Measurements from ENCODE around the gene CLDN19.

DNA sequence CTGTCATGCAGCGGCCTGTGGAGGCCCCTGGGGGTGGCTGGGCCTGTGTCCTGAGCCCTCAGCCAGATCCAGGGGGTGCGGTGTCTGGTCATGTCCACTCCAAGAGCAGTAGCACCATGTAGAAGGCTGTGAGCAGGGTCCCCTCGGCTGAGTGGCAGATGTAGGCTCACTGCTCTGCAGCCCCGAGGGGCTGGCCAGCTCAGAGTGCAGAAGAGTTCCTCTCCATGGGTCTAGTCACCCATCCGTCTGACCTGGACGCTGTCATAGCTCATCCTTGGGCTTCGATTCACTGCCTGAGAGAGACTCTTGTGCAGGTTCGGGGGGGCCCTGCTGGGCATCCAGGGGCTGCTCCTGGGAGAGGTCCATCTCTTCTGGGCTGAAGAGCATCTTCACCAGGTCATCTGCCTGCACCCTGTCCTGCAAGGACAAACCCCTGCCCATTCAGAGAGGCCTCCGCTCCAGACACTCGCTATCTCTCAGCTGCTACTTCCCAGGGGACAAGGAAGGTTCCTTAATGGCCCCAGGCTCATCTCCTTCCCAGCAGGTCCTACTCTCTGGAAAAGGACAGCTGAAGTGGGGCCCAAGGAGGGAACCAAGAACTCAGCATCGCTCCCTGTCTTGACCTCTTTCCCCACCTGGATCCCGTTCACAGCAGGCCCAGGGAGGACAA is 6.5 kb upstream of the CLDN19 start:
- TF ChIP-seq POLR2A (IDR thresholded peaks at IDR 0.05; ENCODE audit: control extremely low read depth in 1 of 2, low read depth in 2 of 2, low read length in 2 of 2): no peak
- TF ChIP-seq, protein P1, sequence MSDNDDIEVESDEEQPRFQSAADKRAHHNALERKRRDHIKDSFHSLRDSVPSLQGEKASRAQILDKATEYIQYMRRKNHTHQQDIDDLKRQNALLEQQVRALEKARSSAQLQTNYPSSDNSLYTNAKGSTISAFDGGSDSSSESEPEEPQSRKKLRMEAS (IDR thresholded peaks at IDR 0.05): no peak
- TF ChIP-seq, protein P2, sequence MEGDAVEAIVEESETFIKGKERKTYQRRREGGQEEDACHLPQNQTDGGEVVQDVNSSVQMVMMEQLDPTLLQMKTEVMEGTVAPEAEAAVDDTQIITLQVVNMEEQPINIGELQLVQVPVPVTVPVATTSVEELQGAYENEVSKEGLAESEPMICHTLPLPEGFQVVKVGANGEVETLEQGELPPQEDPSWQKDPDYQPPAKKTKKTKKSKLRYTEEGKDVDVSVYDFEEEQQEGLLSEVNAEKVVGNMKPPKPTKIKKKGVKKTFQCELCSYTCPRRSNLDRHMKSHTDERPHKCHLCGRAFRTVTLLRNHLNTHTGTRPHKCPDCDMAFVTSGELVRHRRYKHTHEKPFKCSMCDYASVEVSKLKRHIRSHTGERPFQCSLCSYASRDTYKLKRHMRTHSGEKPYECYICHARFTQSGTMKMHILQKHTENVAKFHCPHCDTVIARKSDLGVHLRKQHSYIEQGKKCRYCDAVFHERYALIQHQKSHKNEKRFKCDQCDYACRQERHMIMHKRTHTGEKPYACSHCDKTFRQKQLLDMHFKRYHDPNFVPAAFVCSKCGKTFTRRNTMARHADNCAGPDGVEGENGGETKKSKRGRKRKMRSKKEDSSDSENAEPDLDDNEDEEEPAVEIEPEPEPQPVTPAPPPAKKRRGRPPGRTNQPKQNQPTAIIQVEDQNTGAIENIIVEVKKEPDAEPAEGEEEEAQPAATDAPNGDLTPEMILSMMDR (IDR thresholded peaks at IDR 0.05; ENCODE audit: control extremely low read depth in 1 of 3, insufficient read depth in 1 of 3, low read depth in 1 of 3, low read length in 3 of 3): no peak
- no peak for TF ChIP-seq SIX5 (IDR thresholded peaks at IDR 0.05; ENCODE audit: low read depth, low read length)
- no peak for TF ChIP-seq HDAC2 (IDR thresholded peaks at IDR 0.05; ENCODE audit: borderline replicate concordance in 1 of 2, low read depth in 2 of 2, low read length in 2 of 2)

Measured in H1 (cell line).